OCI-LY7 (cell line): ENCODE data around the gene TMCC1.

Source experiments
- CTCF ChIP-seq: fragments of 200-600 bp; sonication (generic); conservative IDR thresholded peaks from 2 replicates; pipeline ENCODE4 v1.5.1; 2014; ENCODE audit warnings: mild to moderate bottlenecking, antibody characterized with exemption, low read length, moderate library complexity, mixed read lengths
- EZH2phosphoT487 ChIP-seq: fragments of 200-600 bp; sonication (generic); IDR thresholded peaks from 2 replicates; pipeline ENCODE4 v1.6.1; 2018; ENCODE audit warnings: low read depth, borderline replicate concordance, mild to moderate bottlenecking, mixed run types, antibody characterized with exemption, low read length, moderate library complexity, mixed read lengths

GRCh38 chr3:129605203-129605921, 288.1 kb downstream of the TMCC1 start:
- TF ChIP-seq EZH2phosphoT487, result peak; percentile 87; the same call in 1 of the 2 replicates
- TF ChIP-seq CTCF, result no peak
